Activated naive CD4-positive, alpha-beta T cell treated with anti-CD3 and anti-CD28 coated beads, Interleukin-2, amount 10 ng/mL, durations not matched to agents 5 hours and 36 hours (primary cell): Measurements from ENCODE around the gene FGF5. TPM values are rescaled to one million over a fixed set of nuclear protein-coding genes. Genes with fewer than 3 reads are reported as not detected.

Experiments used
- total RNA-seq, 2 experiments: library from RNA; stranded (reverse); gene quantifications; one replicate each; pipeline ENCODE4 v1.2.3, GENCODE V29; 2021

The FGF5 gene, protein sequence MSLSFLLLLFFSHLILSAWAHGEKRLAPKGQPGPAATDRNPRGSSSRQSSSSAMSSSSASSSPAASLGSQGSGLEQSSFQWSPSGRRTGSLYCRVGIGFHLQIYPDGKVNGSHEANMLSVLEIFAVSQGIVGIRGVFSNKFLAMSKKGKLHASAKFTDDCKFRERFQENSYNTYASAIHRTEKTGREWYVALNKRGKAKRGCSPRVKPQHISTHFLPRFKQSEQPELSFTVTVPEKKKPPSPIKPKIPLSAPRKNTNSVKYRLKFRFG
- total RNA-seq, result not detected

DNA sequence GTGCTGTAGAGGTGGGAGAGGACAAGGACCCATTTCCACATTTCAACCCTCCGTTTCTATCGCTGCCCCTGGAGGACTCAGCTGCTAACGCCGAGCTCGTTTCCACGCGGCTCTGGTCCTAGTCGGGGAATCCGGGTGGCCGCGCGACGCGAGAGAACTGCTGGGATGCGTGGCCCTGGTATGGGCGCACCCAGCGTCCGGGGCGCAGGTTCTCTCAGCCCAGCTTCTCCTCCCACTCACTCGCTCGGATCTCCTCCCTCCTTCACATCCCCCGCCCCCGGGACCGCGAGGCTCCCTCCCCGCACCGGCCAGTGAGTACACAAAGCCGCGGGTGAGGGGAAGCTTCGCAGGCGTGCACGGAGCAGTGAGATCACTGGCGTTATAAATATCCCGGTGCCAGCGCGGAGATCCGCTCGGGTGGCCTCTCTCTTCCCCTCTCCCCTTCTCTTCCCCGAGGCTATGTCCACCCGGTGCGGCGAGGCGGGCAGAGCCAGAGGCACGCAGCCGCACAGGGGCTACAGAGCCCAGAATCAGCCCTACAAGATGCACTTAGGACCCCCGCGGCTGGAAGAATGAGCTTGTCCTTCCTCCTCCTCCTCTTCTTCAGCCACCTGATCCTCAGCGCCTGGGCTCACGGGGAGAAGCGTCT is at the start of gene FGF5:
TSS of gene FGF5 (plus strand) at position 412 of the 649 bp plus-strand sequence. CDS start at position 573, 161 bp downstream.

DNA sequence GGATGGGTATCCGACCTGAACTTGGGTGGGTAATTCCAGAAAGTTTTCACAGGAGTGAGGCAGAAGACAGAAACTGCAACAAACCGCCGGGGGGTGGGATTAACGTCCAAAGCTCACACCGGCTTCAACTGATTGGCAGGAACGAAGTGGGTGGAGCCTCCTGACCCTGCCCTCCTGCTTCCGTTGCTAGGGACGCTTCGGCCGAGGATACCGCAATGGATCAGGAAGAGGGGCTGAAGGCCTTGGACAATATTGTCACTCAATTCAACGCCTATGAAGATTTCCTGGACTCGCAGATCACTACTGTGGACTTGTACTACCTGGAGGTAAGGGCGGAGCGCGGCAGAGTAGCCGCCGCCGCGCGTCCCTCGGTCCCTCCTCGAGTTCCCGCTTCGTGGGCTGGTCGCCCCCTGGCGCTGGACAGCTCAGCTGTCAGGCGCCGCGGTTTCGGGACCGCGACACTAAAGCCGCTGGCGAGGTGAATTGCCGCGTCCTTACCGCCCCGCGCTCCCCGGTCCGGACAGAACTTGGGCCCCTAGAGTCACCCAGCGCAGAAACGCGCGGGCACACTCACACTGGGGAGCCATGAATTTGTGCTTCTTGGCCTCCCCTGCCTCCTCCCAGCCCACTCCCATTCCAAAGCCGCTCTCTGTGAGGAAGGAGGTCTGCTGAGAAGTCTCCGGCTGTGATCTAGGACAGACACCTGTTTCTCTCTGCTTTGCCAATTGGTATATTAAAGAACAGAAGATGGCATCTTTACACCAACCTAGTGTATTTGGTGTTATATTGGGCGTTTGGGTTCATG is 69.3 kb downstream of the FGF5 start, which contains the start of gene CFAP299:
TSS of gene CFAP299 (plus strand) at position 177 of the 805 bp plus-strand sequence.

Other genes starting within 250 kb of the FGF5 start
- 10 to 100 TPM; 46.7 to 48.8 TPM for gene ANTXR2, start 193.4 kb upstream of the FGF5 start, total RNA-seq
- 1 to 10 TPM; 5.4 to 7.4 TPM for gene PRDM8, start 69.2 kb upstream of the FGF5 start, total RNA-seq
- gene CFAP299, start 69.1 kb downstream of the FGF5 start, total RNA-seq, result not detected